ENCODE data around the gene APRT. TPM values are rescaled to one million over a fixed set of nuclear protein-coding genes. Genes with fewer than 3 reads are reported as not detected.
A peak's percentile ranks its signal among the peaks of the same experiment; 100 is the strongest.

APRT gene
- polyA plus RNA-seq, 3 donors: 123 to 307 (median 233) TPM

GRCh38 chr16:88835818-88836217 lies 24.1 kb upstream of the APRT start:
- intact Hi-C loops (cut with micrococcal nuclease): no loop called here
- Mint-ChIP-seq H3K27ac (peak overlapping the region in 1 of 7 donors; percentile 19), H3K36me3 (peaks cover 35 to 50% of the 10 kb centered on the region in 2 donors), H3K4me3 (no peak overlapping the region), H3K9me3 (no peaks in the 10 kb centered on the region), H3K27me3 (ENCODE audit: low read depth in 3 of 3) (peaks cover 0 to 2% (median 0%) of the 10 kb centered on the region in 3 donors), H3K4me1 (peaks cover 12% of the 10 kb centered on the region)
- no peak overlapping the region for H3K4me2 ChIP-seq (replicated peaks; ENCODE audit: extremely low read depth, low read length, poor library complexity, severe bottlenecking)
- no peak overlapping the region for H2AFZ ChIP-seq (ENCODE audit: insufficient read depth, low read depth, low read length, poor library complexity, severe bottlenecking)
- no peak for DNase-seq
- peaks cover 16% of the 10 kb centered on the region in 2 donors for H3K4me1 ChIP-seq (ENCODE audit: control insufficient read depth in 1 of 2, insufficient read depth in 2 of 2, low read length in 2 of 2)
- no peak overlapping the region for H3K4me3 ChIP-seq (replicated peaks in 1 of 3; ENCODE audit: low read depth in 2 of 3, low read length in 3 of 3)
- 98% methylated on average over 28 of the region's 33 CpGs for WGBS (ENCODE audit: insufficient coverage)
- H3K9me3 ChIP-seq (replicated peaks in 1 of 2; ENCODE audit: control insufficient read depth in 1 of 2, insufficient read depth in 1 of 2, low read length in 2 of 2): no peaks in the 10 kb centered on the region
- H3K9ac ChIP-seq (ENCODE audit: insufficient read depth, low read length, poor library complexity, severe bottlenecking): no peak overlapping the region
- TF ChIP-seq, protein P1, sequence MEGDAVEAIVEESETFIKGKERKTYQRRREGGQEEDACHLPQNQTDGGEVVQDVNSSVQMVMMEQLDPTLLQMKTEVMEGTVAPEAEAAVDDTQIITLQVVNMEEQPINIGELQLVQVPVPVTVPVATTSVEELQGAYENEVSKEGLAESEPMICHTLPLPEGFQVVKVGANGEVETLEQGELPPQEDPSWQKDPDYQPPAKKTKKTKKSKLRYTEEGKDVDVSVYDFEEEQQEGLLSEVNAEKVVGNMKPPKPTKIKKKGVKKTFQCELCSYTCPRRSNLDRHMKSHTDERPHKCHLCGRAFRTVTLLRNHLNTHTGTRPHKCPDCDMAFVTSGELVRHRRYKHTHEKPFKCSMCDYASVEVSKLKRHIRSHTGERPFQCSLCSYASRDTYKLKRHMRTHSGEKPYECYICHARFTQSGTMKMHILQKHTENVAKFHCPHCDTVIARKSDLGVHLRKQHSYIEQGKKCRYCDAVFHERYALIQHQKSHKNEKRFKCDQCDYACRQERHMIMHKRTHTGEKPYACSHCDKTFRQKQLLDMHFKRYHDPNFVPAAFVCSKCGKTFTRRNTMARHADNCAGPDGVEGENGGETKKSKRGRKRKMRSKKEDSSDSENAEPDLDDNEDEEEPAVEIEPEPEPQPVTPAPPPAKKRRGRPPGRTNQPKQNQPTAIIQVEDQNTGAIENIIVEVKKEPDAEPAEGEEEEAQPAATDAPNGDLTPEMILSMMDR (IDR thresholded peaks at IDR 0.05): no peak
- no peaks in the 10 kb centered on the region for H3K79me2 ChIP-seq (ENCODE audit: insufficient read depth, low read length)
- peaks cover 44 to 49% of the 10 kb centered on the region in 2 donors for H3K36me3 ChIP-seq (replicated peaks in 1 of 2; ENCODE audit: control insufficient read depth in 1 of 2, insufficient read depth in 2 of 2, low read length in 2 of 2)
- peaks cover 21% of the 10 kb centered on the region for H4K20me1 ChIP-seq (ENCODE audit: insufficient read depth, low read length)
- no peak overlapping the region for H3K27ac ChIP-seq (ENCODE audit: low read depth in 1 of 2, low read length in 2 of 2)
- no peaks in the 10 kb centered on the region for H3K27me3 ChIP-seq (ENCODE audit: control insufficient read depth in 2 of 2, insufficient read depth in 2 of 2, low read length in 2 of 2)

- Histone ChIP-seq H2AFZ (ENCODE audit: insufficient read depth, low read depth, low read length, poor library complexity, severe bottlenecking) (no peak overlapping the region), H3K36me3 (replicated peaks in 1 of 2; ENCODE audit: control insufficient read depth in 1 of 2, insufficient read depth in 2 of 2, low read length in 2 of 2) (peaks cover 44 to 49% of the 10 kb centered on the region in 2 donors)
- WGBS (ENCODE audit: insufficient coverage): 98% methylated on average over 8 of the region's 11 CpGs
These were observed 23.7 kb upstream of the APRT start for GRCh38 chr16:88835383-88835782.

More at GRCh38 chr16:88835383-88835782, 23.7 kb upstream of the APRT start:
- Histone ChIP-seq H3K4me2 (replicated peaks; ENCODE audit: extremely low read depth, low read length, poor library complexity, severe bottlenecking) (no peak overlapping the region), H3K9me3 (replicated peaks in 1 of 2; ENCODE audit: control insufficient read depth in 1 of 2, insufficient read depth in 1 of 2, low read length in 2 of 2) (no peaks in the 10 kb centered on the region), H3K9ac (ENCODE audit: insufficient read depth, low read length, poor library complexity, severe bottlenecking) (no peak overlapping the region), H3K4me1 (ENCODE audit: control insufficient read depth in 1 of 2, insufficient read depth in 2 of 2, low read length in 2 of 2) (peaks cover 11 to 12% of the 10 kb centered on the region in 2 donors), H4K20me1 (ENCODE audit: insufficient read depth, low read length) (peaks cover 17% of the 10 kb centered on the region), H3K27me3 (ENCODE audit: control insufficient read depth in 2 of 2, insufficient read depth in 2 of 2, low read length in 2 of 2) (no peaks in the 10 kb centered on the region), H3K27ac (ENCODE audit: low read depth in 1 of 2, low read length in 2 of 2) (no peak overlapping the region), H3K79me2 (ENCODE audit: insufficient read depth, low read length) (no peaks in the 10 kb centered on the region), H3K4me3 (replicated peaks in 1 of 3; ENCODE audit: low read depth in 2 of 3, low read length in 3 of 3) (no peak overlapping the region)
- Mint-ChIP-seq H3K36me3 (peaks cover 34 to 50% of the 10 kb centered on the region in 2 donors), H3K9me3 (no peaks in the 10 kb centered on the region), H3K4me3 (no peak overlapping the region), H3K27ac (peak overlapping the region in 2 of 7 donors; percentile 19 to 72), H3K4me1 (peaks cover 8% of the 10 kb centered on the region), H3K27me3 (ENCODE audit: low read depth in 3 of 3) (no peaks in the 10 kb centered on the region)
- intact Hi-C loops (cut with micrococcal nuclease): no loop called here
- no peak for DNase-seq
- TF ChIP-seq, protein P1 (IDR thresholded peaks at IDR 0.05): no peak
